NCI-H2171 (cell line): ENCODE measurements around the gene VGLL4.

Experiments used
- DNase-seq: peaks from one replicate; lab custom pipeline; 2025; lab: John Stamatoyannopoulos, UW

VGLL4 gene

DNA sequence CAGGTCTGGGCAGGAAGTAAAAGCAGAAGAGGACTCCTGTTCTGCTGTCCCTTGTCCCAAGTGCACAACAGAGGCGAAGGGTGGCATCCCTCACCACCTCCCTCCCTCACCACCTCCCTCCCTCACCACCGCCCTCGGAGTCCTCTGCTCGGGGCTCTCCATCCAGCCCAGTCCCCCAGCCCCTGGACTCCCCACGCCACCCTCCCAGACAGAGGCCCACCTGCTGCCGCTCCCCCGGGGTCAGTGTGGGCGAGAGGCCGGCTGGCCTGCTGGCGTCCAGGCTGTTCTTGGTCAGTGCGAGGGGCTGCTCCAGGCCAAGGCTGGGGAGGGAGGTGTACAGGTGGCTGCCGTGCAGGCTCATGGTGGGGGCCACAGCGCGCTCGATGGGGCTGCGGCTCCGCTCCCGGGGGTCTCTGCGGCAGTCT lies 79.1 kb downstream of the VGLL4 start:
- no peak for DNase-seq

DNA sequence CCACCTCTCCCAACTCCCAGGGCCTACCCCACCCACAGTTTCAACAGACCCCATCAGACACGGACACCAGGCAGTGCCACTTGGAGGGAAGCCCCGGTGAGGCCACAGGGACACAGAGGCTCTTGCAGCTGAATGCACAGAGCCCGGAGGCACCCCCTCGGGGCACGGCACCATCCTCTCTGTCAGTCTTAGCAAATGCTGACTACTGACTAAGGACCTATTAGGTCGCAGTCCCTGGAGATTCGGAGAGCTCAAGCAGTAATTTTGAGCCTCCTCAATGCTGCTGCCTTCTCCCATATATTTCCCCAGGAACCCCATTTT lies 79.9 kb downstream of the VGLL4 start:
- no peak for DNase-seq

DNA sequence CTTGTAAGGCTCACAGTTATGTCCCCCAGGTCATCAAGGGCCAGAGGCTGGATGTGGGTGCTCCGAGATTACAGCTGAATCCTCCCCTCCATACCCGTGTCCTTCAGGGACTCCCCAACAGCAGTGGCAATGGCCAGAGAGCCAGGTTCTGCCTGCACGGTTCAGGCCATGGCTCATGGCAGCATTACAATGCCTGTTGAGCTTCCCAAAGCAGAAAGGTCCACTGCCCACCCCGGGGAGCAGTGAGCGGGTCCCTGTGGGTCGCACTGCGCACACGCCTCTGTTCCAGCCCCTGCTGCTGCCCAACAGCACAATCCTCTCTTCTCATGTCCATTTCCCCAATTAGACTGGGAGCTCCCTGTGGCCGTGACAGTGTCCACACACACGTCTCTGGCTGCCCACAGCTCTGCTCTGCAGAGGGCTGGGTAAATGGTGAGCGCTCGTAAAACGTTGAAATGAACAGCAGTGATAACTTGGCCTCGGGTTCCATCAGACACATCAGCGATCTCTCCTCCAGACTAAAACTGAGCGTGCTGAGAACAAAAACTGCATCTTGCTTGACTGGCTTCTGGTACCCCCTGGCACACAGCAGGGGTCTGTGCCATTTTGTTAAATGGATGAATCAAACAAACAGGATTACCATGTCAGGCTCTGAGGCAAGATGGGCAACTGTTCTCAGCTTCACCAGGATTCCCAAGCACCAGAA lies 80.4 kb downstream of the VGLL4 start:
- DNase-seq = no peak

DNA sequence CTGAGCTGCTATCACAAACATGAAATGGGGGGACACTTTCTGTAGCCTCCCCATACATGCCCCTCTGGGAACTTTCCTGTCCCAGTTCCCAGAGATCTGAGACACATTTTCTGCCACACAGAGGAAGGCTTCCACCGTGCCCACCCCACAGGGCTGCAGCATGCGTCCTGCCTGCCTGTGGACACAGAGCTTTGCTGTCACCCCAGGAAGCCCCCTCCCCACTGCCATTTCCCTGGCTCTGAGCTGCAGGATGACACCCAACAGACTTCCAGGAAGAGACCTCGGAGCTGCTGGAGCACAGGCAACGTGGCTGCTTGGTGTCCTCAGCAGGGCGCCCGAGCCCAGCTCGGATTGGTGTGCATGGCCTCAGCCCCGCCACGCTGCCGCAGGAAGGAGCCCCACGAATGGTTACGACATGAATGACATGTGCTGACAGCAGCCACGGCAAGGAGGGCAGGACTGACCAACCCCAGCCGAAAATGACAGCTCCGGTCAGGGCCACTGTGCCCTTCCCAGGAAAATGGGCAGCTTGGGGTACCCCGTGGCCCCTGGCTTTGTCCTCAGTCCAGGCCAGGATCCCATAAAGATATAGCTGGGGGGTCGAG lies 81.3 kb downstream of the VGLL4 start:
- DNase-seq = no peak

DNA sequence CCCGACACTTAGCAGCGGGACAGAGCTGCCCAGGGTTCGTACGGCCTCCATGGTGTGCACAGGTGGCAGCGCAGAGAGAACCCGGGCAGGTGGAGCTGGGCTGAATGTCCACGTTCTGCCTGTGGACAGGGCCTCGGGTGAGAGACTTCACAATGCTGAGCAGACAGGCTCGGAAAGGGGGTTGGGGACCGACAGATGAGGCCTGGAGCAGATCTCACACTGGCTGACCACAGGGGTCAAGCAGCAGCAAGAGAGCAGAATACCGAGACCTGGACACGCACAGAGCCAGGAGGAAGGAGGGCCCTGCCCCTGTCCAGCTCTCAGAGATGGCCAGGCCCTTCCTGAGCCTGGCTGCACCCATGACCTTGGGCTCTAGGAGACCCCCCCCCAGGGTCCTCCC lies 83.0 kb downstream of the VGLL4 start:
- no peak for DNase-seq

DNA sequence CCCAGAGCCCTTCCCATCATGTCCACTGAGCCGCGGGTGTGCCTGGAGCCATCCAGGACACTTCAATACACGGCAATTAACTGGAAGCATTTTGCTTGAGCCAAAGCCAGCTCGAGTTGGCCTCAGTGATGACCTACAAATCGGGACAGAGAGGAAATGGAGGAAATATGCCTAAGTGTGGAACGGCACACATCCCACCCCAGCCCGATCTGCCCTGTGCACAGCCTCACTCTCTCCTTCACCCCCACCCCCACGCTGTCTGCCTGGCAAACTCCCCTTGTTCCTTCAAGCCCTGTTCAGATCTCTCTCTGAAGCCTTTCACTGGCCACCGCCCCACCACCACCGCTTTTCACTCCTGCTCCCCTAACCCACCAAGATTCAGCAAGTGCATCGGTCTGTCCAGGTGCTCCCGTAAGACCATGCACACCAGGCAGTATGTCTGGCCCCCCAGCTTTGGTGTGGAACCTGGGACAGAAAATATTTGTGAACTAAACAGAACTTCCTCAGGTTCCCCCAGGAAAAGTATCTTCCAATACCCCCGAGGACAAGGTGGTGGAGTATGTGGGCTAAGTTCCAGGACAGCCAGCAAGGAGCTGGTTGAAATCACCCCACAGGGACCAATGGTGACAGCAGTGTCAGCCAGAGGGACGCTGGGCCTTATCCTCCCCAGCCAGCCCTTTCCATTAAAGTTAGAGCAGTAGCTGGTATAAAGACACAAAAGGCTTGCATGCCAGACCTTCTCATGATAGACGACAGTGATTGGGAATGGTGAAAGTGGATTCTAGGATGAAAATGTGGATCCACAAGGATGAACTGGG lies 83.7 kb downstream of the VGLL4 start:
- DNase-seq = no peak

DNA sequence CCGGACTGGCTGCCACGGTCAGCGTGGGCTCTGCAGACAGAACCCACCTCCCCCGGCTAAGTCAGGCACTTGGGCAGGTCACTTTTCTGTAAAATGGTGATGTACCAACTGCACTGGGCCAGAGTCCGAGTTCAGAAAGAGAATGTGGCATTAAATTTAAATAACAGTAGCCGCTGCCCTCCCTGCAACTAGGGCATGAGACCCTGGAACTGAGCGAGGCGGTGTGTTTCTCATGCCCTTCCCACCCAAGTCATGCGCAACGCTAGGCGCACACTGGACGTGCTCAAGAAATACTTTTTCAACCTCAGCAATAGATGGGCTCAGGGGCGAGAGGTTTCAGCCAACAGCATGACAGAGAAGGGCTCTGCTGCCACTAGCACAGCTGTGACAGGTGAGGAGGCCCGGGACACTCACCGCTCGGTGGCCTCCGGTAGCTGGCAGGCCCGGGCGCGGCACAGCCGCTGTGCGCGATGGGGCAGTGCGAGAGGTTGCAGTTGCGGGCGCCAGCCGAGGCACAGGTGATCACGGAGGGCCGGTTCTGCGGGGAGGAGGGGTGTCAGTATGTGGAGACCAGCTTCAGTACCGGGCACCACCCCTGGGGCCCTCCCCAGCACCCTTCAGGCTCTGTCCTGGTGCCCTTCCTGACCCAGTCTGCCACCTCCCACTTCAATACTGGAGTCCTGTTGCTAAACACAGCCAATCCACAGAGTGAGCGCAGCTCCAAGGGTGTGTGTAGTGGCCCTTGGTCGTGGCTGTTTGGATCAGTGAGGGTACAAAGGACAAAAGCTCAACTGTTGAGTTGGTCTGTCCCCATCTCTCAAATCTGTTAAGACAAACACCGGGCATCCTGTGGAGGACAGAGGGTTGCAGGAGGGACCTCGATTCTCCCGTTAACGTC lies 84.5 kb downstream of the VGLL4 start:
- no peak for DNase-seq

DNA sequence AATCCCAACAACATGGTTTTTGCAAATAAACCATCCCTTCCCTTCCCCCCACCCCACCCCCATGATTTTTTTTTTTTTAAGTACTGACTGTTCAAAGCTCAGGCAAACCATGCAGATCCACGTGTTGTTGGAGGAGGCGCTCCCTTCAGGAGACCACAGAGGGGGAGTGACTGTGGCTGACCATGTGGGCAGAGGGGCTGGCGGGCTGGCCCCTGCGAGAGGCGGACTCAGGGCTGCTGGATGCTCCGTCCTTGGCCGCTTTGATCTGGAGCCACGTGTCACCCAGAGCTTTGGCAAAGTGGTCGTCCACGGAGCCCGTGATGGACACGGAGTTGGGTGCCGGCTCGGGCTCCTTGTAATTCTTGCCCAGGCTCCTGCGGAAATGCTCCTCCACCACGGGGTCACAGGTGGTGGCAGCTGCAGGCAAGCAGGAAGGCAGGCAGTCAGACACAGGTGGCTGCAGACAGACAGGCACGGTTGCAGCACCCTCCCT lies 85.3 kb downstream of the VGLL4 start:
- DNase-seq = no peak

DNA sequence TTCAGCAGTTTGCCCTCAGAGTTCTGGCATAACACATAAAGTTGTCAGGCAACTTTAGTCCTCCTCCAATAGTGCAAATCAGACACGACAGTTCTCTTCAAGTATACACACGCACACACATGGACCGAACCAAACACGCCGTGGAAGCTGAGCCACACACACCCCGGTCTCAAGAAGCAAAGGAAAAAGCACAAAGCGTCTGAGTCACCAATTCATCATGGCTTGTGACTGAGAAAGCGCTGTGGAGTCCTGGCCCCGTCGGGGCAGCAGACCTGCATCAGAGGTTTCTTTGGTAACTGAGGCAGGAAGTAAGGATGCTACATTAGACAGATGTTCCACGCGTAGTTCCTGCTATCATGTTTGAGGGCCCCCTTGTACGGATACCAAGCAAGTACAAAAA lies 85.7 kb downstream of the VGLL4 start:
- DNase-seq = no peak

DNA sequence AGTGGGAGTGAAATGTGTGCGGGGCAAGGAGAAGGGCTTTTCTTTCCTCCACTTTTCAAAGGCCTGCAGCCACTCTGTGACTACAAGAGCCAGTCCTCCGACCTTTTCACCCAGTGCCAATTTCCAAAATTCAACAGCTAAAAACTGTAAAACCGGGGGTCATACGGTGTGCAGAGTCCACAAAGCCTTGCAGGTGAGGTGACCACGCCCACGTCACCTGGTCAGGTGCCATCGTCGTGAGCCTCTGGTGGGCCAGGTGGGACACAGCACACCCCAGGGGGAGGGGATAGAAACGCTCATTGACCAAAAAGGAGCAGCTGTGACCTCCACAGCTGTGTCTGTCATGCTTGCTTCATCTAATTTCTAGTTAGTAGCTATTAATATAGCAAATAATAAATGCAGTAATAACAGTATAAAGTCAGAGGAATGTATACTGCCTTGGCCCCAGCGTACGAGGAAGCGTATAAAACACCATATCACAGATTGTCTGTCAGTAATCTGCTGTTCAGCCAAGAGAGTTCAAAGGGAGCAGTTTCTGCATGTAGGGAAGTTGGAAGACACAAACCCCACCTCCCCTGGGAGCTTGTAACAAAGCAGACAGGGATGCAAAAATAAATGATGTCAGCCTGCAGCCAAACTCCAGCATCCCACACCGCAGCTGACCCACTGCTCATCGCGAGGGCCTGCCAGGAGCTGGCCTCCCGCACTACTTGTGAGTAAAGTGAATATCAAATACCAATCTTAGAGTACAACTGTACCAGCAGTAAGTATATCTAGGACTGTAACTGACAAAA lies 86.7 kb downstream of the VGLL4 start:
- peak; percentile 20 for DNase-seq

DNA sequence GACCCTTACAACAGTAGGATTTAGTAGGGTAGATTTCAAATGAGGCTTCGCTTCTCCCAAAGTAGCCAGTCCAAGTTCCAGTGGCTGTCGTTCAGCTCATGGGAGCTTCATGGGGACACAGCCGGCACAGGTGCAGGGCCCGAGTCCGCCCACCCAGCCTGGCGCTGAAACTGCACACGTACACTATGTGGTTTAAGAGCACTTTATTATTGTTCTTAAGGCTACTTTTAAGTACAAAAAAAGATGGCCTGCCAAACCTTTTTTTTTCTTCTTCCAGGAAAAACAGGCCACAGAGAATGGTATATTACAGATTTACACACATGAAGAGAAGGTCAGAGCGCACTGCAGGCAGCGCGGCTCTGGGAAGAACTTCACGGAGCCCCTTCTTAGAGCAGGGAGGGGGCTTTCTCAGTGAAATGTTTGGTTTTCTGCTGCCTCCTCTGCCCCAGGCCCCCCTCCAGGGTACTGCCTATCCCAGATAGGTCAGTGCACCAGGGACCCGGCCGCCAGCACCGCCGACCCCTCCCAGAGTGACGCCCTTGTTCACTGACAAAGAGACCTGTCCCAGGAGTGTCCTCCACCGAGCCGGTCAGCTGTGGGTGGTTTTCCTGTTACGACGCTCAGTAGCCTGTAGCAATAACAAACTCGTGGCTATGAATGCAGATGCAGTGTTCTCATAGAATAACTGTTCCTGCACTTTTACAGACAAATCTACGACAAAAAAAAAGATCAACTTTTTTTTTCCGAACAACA lies 87.7 kb downstream of the VGLL4 start:
- DNase-seq = no peak

DNA sequence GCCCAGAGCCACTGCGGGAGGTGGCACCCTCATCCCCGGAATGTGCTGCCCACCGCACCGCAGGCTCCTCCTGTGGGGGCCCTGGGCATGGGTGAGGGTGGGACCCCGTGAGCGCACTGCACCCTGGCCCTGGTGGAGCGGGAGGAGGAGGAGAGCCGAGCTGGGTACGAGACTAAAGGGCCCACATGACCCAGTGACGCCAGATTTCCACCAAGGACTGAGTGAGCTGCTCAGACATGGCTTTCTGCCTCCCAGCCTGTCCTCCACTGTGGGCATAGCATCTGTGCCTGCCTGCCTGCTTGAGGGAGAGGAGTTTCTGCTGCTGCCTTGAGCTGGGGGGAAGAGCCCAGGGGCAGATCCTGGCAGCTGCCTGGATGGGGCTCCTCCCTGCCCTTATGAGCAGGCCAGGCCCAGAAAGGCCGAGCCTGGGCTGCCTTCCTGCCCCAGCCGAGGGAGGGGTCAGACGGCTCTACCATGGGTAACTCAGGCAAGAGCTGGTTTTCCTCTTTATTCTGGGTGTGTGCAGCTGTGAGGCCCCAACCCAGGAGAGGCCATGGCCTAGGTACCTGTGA lies 88.4 kb downstream of the VGLL4 start:
- no peak for DNase-seq

DNA sequence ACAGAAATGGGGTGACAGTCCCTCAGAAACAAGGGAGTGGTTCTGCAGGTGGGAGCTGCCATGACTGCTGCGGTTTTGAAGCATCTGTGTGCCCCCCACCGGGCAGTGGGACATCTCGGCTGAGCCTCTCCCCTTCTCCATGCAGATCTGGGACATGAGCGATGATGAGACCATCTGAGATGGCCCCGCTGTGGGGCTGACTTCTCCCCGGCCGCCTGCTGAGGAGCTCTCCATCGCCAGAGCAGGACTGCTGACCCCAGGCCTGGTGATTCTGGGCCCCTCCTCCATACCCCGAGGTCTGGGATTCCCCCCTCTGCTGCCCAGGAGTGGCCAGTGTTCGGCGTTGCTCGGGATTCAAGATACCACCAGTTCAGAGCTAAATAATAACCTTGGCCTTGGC lies 89.0 kb downstream of the VGLL4 start:
- DNase-seq = no peak

DNA sequence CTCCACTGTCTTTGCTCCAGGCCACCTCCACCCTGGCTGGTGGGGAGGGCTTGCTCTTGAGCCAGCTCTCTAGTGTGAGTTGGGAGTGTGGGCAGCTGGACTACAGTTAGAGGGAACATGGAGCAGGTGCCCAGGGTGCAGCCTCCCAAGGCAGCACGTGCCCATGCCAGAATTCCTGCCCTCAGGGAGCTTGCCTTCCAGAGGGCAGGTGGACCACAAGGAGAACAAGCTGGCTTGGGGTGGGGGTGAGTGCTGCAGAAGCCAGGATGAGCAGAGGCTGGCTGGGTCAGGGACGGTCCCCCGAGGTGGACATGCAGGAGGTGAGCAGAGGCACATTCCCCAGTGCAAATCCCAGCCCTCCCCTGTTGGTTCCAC lies 89.5 kb downstream of the VGLL4 start:
- DNase-seq = no peak

DNA sequence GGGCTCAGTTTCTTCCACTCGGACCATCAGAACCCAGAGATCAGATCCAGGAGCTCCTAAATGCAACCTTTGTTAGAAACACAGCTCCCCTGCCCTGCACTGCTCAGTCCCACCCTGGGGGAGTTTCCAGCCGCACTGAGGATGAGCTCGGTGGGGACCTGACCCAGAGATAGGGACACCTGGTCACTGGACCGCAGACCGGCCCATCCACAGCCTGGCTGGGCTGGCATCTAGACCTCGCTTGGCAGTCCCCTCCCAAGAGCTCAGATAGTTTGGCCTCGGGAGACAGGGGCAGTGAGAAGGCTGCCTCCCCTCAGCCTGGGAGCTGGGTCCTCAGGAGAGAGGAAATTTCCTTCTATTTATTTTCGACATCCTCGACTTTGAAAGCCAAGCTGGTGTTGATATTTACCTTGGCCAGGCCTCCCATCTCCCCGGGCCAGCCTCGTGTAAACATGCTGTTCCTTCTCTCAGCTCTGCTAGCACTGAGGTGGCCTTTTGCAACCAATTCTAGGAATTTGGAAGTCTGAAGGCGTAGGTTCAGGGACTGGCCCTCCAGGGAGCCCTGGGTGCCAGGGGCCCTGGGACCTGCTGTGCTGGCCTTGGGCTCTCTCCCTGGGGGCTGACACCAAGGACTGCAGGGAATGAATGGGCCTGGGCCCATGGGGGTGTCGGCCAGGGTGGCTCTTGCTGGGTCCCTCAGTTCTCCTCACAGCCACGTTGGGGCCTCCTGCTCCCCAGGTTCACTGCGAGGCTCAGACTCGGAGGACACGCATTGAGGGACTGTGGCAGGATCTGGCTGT lies 90.1 kb downstream of the VGLL4 start:
- DNase-seq = no peak

DNA sequence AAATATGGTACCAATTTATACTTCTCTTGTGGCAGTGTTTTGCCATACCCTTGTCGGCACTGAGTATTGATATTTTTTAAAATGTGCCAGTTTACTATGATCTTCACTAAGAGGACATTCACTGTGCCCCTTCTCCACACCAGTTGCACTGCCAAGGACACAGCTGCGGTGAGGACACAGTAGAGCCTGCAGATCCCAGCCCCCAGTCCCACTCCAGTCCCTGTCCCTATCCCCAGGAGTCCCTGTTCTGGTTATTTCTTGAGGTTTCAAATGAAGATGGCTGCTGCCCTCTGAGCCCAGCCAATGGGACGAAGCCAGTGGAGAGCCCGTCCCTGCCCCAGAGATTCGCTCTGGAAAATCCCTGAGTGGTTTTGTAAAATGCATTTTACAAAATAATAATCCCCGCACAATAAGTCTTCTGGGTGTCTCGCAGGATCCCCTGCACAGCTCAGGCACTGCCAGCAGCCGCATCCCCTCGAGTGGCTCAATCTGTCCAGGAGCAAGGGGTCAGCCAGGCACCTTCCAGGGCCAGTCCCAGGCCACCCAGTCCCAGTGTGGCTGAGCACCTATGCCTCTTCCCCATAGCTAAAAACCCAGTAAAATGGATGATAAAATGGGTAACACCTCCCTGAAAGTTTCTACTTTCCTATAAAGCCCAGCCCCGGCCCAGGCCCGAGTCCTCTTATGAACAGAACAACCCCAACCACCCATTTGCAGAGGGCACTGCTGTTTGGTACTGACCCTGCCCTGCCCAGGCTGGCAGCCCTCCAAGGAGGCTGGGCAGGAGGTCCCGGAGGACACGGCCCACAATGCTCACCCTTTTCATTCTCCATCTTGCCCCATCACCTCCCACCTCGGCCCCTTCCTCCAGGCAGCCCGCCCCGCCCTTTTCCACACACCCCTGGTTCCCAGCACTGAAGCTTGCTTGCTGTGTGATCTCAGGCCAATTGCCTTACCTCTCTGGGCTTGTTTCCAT lies 91.1 kb downstream of the VGLL4 start:
- no peak for DNase-seq

DNA sequence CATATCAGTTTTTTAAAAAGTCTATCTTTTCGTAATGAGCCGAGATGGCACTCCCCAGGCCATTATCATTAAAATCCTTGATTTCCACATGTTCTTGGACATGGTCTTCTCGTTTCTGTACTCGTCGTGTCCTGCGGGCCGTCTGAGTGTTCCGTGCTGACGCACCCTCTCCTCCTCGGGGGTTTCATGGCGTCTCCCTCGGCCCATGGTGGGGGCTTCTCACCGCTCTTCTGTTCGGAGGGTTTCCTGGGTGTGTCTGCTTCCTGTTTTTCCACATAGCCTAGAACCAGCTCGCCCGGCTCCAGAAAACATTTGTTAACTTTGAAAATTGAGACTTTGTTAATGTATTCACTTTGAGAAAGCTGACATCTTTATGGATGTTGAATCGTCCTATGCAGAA lies 92.7 kb downstream of the VGLL4 start:
- DNase-seq = no peak

DNA sequence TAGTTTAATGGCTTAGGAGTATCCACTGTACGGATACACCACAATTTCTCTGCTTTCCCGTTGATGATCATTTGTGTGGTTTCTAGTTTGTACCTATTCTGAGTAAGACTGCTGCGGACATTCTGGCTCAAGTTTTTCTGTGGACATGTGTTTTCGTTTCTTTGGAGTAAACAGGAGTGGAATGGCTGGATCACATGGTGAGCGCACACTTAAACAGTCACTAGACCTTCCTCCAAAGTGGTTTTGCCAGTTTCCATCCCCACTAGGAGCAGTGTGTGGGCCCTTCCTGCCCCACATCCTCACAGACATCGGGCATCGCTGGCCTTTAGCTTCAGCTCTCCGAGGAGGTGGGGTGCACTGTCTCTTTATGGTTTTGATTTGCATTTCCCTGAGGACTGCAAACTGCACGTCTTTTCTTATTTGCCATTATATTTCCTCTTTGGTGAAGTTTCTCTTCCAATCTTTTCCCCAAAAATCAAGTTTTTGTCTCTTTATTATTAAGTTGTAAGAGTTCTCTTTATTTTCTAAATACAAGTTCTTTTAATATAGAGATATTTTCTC lies 94.1 kb downstream of the VGLL4 start:
- DNase-seq = no peak
